K562 (cell line): ENCODE results near the gene SLC7A4. TPM values are rescaled to one million over a fixed set of nuclear protein-coding genes. Genes with fewer than 3 reads are reported as not detected.

Experiments used
- ATF3 ChIP-seq, 2 experiments: fragments of 450-650 bp in 1 of 2; sonication (generic) in 1 of 2; formaldehyde crosslinking in 1 of 2; IDR thresholded peaks in 1 of 2; conservative IDR thresholded peaks in 1 of 2; 2 replicates each; pipeline versions ENCODE4 v1.6.1 to v1.8.1; 2016 to 2023; ENCODE audit warnings: mild to moderate bottlenecking in 2 of 2, moderate library complexity in 2 of 2, inconsistent platforms in 1 of 2, missing genetic modification reagents in 1 of 2
- BHLHE40 ChIP-seq: IDR thresholded peaks from 2 replicates; pipeline ENCODE4 v1.6.1; 2011; ENCODE audit warnings: low read length, improper control_type of control experiment
- CCAR2 ChIP-seq: fragments of 200-400 bp; formaldehyde crosslinking; IDR thresholded peaks from 2 replicates; pipeline ENCODE4 v1.6.1; 2017; ENCODE audit warnings: mild to moderate bottlenecking, low read depth, low read length
- CLOCK ChIP-seq: fragments of 250-450 bp; sonication (Bioruptor Pico); IDR thresholded peaks from 2 replicates; pipeline ENCODE4 v1.4.0; 2020; ENCODE audit warnings: mild to moderate bottlenecking, moderate library complexity, borderline replicate concordance
- CTCFL ChIP-seq: IDR thresholded peaks from 2 replicates; pipeline ENCODE4 v1.6.1; 2011; ENCODE audit warnings: borderline replicate concordance, low read depth, mild to moderate bottlenecking, moderate library complexity, low read length; ENCODE audit not compliant: insufficient read depth, poor library complexity, severe bottlenecking
- ETV6 ChIP-seq, 3 experiments: fragments of 150-350 bp in 1 of 3; sonication (generic) in 1 of 3; formaldehyde crosslinking in 1 of 3; IDR thresholded peaks; 2 replicates each; pipeline versions ENCODE4 v1.6.1 to v1.8.0; 2014 to 2022; ENCODE audit warnings: borderline replicate concordance in 2 of 3, low read depth in 2 of 3, antibody characterized with exemption in 1 of 3, low read length in 1 of 3, mild to moderate bottlenecking in 1 of 3, missing genetic modification reagents in 1 of 3
- IRF9 ChIP-seq: fragments of 450-650 bp; IDR thresholded peaks from 2 replicates; pipeline ENCODE4 v1.6.1; 2016; ENCODE audit warnings: missing biosample characterization, missing genetic modification characterization
- KDM5B ChIP-seq: fragments of 200-600 bp; sonication (generic); IDR thresholded peaks from 2 replicates; pipeline ENCODE4 v1.6.1; 2012; ENCODE audit warnings: low read depth, mild to moderate bottlenecking, moderate library complexity, low read length, control low read depth, inconsistent platforms; ENCODE audit not compliant: insufficient replicate concordance
- RFX7 ChIP-seq: fragments of 250-450 bp; sonication (Bioruptor Pico); IDR thresholded peaks from 2 replicates; pipeline ENCODE4 v1.5.1; 2021; ENCODE audit warnings: mild to moderate bottlenecking
- THAP12 ChIP-seq: fragments of 250-450 bp; sonication (Bioruptor Pico); IDR thresholded peaks from 2 replicates; pipeline ENCODE4 v1.9.0; 2021; ENCODE audit warnings: mild to moderate bottlenecking, inconsistent platforms
- ZBTB49 ChIP-seq: sonication (generic); formaldehyde crosslinking; IDR thresholded peaks from 2 replicates; pipeline ENCODE4 v1.8.0; 2022; ENCODE audit warnings: missing genetic modification reagents, mild to moderate bottlenecking, borderline replicate concordance
- ZNF263 ChIP-seq: sonication (generic); formaldehyde crosslinking; IDR thresholded peaks from 2 replicates; pipeline ENCODE4 v1.8.0; 2022; ENCODE audit warnings: mild to moderate bottlenecking, missing genetic modification reagents, borderline replicate concordance
- polyA plus RNA-seq, 8 experiments: library from polyadenylated mRNA; depleted of rRNA in 4 of 8; stranded (reverse) in 5 of 8; unstranded in 3 of 8; fragments of >200 nt; fragmentation: Nextera tagmentation in 2 of 8; fragmentation: Illumina TruSeq in 1 of 8; extraction: Ambion mirVana in 2 of 8; extraction: Trizol in 1 of 8; gene quantifications; 2 replicates each; pipeline versions ENCODE4 v1.2.1 to v1.2.3, GENCODE V29; 2011 to 2014; ENCODE audit warnings: inconsistent platforms in 1 of 8, missing spikeins in 1 of 8
- total RNA-seq, 7 experiments: library from RNA; depleted of rRNA in 6 of 7; stranded (reverse); fragments of >200 nt in 6 of 7; fragmentation: Illumina TruSeq in 2 of 7; extraction: Trizol in 2 of 7; gene quantifications; 2 replicates each; pipeline versions ENCODE4 v1.2.1 to v1.2.3, GENCODE V29; 2011 to 2021; ENCODE audit warnings: low replicate concordance in 1 of 7

SLC7A4 gene
- total and polyA plus RNA-seq, 9 of the 15 experiments (the other 6 are each of a cell fraction or from before 2014, with no cell fraction given): not detected

GRCh38 chr22:21074102-21074715 is 41.8 kb upstream of the SLC7A4 start (continued):
- no peak for TF ChIP-seq CLOCK (CRISPR knock-in tag)
- no peak for TF ChIP-seq ZNF263 (CRISPR knock-in tag)
- peak; percentile 96 for TF ChIP-seq ATF3 (IDR thresholded peaks at IDR 0.05)
- no peak; the same call in 1 of the 2 replicates for TF ChIP-seq ATF3 (CRISPR knock-in tag; conservative IDR thresholded peaks at IDR 0.05)
- no peak for TF ChIP-seq IRF9 (tag)
- TF ChIP-seq THAP12: peak; percentile 70; the same call in 1 of the 2 replicates
- TF ChIP-seq BHLHE40: peak; percentile 77
- peak in 1 of 2 experiments; percentile 35; a peak in 1 of 4 replicates for TF ChIP-seq ETV6 (IDR thresholded peaks at IDR 0.05; ENCODE audit: borderline replicate concordance in 1 of 2, low read depth in 2 of 2, low read length in 1 of 2)
- TF ChIP-seq ETV6 (CRISPR knock-in tag; IDR thresholded peaks at IDR 0.05; ENCODE audit: borderline replicate concordance): no peak
- TF ChIP-seq RFX7 (CRISPR knock-in tag): no peak
- no peak for TF ChIP-seq CTCFL
- TF ChIP-seq ZBTB49 (CRISPR knock-in tag): no peak
- TF ChIP-seq CCAR2: no peak
- TF ChIP-seq KDM5B: no peak
